Measurements from ENCODE around the gene FOXP1. TPM values are rescaled to one million over a fixed set of nuclear protein-coding genes. Genes with fewer than 3 reads are reported as not detected.
A peak's percentile ranks its signal among the peaks of the same experiment; 100 is the strongest.

The FOXP1 gene
- total RNA-seq, 1 donor from 2014 or later, result 41.2 TPM

DNA sequence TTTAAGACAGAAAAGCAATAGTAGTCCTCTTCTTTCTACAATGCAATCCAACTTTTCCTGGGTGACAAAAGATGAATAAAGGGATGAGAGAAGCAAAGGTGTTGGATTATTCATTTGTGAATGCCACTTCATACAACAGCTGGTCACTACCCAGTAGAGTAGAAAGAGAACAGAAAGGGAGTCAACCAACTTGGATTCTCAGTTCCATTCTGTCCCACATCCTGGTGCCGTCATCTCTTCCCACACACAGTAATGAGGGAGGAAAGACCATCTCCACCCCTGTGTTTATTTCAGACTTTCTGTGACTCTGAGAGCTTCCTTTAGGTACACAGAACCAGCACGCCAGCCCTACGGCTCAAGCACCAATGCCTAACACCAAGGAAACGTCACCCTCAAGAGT is 71.0 kb downstream of the FOXP1 start:
- H3K27me3 ChIP-seq (ENCODE audit: low read depth), result no peaks in the 10 kb centered on the region
- intact Hi-C loops (cut with micrococcal nuclease), result no loop called here
- H3K4me3 ChIP-seq, result no peak overlapping the region
- no peak overlapping the region for H3K27ac ChIP-seq (replicated peaks)
- H3K4me1 ChIP-seq, result peaks cover 21% of the 10 kb centered on the region
- TF ChIP-seq, protein P1, sequence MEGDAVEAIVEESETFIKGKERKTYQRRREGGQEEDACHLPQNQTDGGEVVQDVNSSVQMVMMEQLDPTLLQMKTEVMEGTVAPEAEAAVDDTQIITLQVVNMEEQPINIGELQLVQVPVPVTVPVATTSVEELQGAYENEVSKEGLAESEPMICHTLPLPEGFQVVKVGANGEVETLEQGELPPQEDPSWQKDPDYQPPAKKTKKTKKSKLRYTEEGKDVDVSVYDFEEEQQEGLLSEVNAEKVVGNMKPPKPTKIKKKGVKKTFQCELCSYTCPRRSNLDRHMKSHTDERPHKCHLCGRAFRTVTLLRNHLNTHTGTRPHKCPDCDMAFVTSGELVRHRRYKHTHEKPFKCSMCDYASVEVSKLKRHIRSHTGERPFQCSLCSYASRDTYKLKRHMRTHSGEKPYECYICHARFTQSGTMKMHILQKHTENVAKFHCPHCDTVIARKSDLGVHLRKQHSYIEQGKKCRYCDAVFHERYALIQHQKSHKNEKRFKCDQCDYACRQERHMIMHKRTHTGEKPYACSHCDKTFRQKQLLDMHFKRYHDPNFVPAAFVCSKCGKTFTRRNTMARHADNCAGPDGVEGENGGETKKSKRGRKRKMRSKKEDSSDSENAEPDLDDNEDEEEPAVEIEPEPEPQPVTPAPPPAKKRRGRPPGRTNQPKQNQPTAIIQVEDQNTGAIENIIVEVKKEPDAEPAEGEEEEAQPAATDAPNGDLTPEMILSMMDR (IDR thresholded peaks at IDR 0.05; ENCODE audit: borderline replicate concordance), result no peak
- DNase-seq, result no peak
- no peaks in the 10 kb centered on the region for H3K9me3 ChIP-seq (replicated peaks)
- H3K36me3 ChIP-seq, result no peaks in the 10 kb centered on the region

DNA sequence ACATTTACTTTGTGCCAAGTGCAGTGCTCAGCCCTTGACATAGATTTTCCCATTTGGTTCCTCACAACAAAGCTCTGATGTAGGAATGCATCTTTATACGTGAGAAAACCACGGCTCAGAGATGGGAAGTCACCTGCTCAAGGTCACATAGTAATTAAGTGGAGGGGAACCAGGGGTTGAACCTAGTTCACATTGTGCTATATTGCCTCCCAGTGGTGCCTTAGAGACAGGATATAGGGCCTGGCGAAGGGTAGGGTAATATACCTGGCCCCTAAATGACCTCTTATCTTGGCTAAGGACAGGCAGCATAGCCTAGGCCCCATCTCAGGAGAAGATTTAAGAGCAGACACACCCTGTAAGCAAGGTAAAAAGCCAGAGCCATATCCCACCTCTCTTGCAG is 71.5 kb downstream of the FOXP1 start:
- Histone ChIP-seq H3K4me1 (peaks cover 21% of the 10 kb centered on the region), H3K27ac (replicated peaks) (no peak overlapping the region)
- no peak for DNase-seq

DNA sequence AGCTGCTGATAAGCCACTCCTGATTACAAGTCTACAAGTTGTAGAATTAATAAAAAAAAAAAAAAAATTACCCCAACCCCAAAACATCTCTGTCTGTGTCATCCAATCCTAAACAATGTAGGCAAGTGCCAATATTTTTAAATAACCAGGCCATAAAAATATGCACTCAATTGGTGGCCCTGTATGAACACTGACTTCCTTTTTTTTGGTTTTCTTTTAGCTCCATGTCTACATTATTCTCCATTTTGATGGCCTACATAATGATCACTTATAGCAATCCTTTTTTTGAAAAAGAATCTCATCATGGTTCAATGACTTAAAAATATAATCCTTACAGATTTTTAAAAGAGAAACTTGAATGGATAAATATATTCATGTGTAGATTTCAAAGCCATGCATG is 72.1 kb downstream of the FOXP1 start:
- Histone ChIP-seq H3K27ac (replicated peaks) (no peak overlapping the region), H3K27me3 (ENCODE audit: low read depth) (no peaks in the 10 kb centered on the region), H3K4me1 (peaks cover 21% of the 10 kb centered on the region), H3K4me3 (no peak overlapping the region), H3K36me3 (no peaks in the 10 kb centered on the region), H3K9me3 (replicated peaks) (no peaks in the 10 kb centered on the region)
- intact Hi-C loops (cut with micrococcal nuclease), result no loop called here
- TF ChIP-seq, protein P1 (IDR thresholded peaks at IDR 0.05; ENCODE audit: borderline replicate concordance), result no peak
- DNase-seq, result no peak

More for the DNA sequence above, 71.5 kb downstream of the FOXP1 start:
- Histone ChIP-seq H3K4me3 (no peak overlapping the region), H3K36me3 (no peaks in the 10 kb centered on the region), H3K27me3 (ENCODE audit: low read depth) (no peaks in the 10 kb centered on the region), H3K9me3 (replicated peaks) (no peaks in the 10 kb centered on the region)
- TF ChIP-seq, protein P1 (IDR thresholded peaks at IDR 0.05; ENCODE audit: borderline replicate concordance), result peak; percentile 21
- intact Hi-C loops (cut with micrococcal nuclease), result no loop called here

DNA sequence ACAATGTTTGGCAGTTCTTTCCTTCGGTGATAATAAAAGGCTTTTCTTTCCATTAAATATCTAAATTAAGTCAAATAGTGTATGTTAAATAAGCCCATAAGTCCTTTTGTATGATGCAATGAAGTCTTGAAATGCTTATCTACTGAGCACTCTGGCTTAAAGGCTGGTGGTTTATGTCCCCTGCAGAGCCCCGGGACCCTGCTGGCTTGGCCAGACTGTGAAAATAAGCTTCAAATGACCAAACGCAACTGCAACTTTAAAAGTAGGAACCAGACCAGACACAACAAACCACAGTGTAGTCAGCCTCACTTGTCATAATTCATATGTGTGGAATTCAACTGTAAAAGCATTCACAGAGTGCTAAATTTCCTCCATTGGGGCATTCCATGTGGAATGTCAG is 72.5 kb downstream of the FOXP1 start:
- Histone ChIP-seq H3K27me3 (ENCODE audit: low read depth) (no peaks in the 10 kb centered on the region), H3K27ac (replicated peaks) (no peak overlapping the region), H3K36me3 (no peaks in the 10 kb centered on the region), H3K4me1 (peaks cover 17% of the 10 kb centered on the region), H3K9me3 (replicated peaks) (no peaks in the 10 kb centered on the region), H3K4me3 (no peak overlapping the region)
- intact Hi-C loops (cut with micrococcal nuclease), result no loop called here
- TF ChIP-seq, protein P1 (IDR thresholded peaks at IDR 0.05; ENCODE audit: borderline replicate concordance), result no peak
- DNase-seq, result no peak

DNA sequence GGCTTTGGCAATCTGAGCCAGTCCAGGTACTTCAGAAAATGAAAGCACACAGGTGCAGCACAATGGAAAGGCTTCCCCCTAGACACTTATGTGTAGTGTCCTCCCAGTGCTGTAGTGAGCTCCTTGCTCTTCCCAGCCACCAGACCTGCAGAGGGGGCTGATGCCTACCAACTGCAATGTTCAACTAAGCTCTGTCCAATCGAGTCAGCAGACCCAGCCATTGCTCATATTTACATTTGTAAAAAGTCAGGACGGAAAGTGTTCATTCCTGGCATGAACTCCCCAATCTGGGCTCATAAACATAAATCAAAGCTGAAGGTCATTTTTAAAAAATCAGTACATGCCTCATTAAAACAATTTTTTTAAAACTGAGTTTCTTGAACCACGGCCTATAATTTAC is 73.0 kb downstream of the FOXP1 start:
- no peak overlapping the region for H3K4me3 ChIP-seq
- intact Hi-C loops (cut with micrococcal nuclease), result no loop called here
- TF ChIP-seq, protein P1 (IDR thresholded peaks at IDR 0.05; ENCODE audit: borderline replicate concordance), result no peak
- H3K27me3 ChIP-seq (ENCODE audit: low read depth), result no peaks in the 10 kb centered on the region
- peaks cover 17% of the 10 kb centered on the region for H3K4me1 ChIP-seq
- H3K9me3 ChIP-seq (replicated peaks), result no peaks in the 10 kb centered on the region
- no peak overlapping the region for H3K27ac ChIP-seq (replicated peaks)
- H3K36me3 ChIP-seq, result no peaks in the 10 kb centered on the region
- no peak for DNase-seq

DNA sequence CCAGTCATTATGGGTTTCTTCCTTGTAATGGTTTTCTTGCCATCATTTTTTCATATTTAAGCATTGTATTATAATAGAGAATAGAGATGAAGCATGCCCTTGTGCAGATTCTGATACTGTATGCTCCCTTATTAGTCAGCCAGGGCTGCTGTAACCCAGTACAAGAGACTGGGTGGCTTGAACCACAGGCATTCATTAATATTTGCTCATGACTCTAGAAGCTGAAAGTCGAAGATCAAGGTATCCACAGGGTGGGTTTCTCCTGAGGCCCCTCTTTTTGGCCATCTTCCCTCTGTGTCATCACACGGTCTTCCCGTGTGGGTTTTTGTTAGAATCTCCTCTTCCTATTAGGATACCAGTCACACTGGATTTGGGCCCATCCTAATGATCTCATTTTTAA is 74.5 kb downstream of the FOXP1 start:
- no peak for DNase-seq

More for the DNA sequence above, 74.5 kb downstream of the FOXP1 start:
- TF ChIP-seq, protein P1 (IDR thresholded peaks at IDR 0.05; ENCODE audit: borderline replicate concordance), result no peak
- no peak overlapping the region for H3K27ac ChIP-seq (replicated peaks)
- no peaks in the 10 kb centered on the region for H3K36me3 ChIP-seq
- intact Hi-C loops (cut with micrococcal nuclease), result no loop called here
- peaks cover 17% of the 10 kb centered on the region for H3K4me1 ChIP-seq
- H3K27me3 ChIP-seq (ENCODE audit: low read depth), result no peaks in the 10 kb centered on the region
- no peak overlapping the region for H3K4me3 ChIP-seq
- H3K9me3 ChIP-seq (replicated peaks), result no peaks in the 10 kb centered on the region
